PC-9 (cell line): Measurements from ENCODE around the gene CHAD.
"Not testable (repeated sequence)": the region's sequence is repeated elsewhere in the genome, so short reads cannot be mapped to it uniquely, and the experiment has no call there.

Source experiments
- EZH2 ChIP-seq: fragments of 200-600 bp; sonication (generic); IDR thresholded peaks from 2 replicates; pipeline ENCODE4 v1.8.0; 2017; ENCODE audit warnings: antibody characterized with exemption, low read depth
- TF ChIP-seq, protein P1 (sequence below): fragments of 200-600 bp; sonication (generic); conservative IDR thresholded peaks from 2 replicates; pipeline ENCODE4 v1.6.1; 2017; ENCODE audit warnings: mixed run types, antibody characterized with exemption, mild to moderate bottlenecking, moderate library complexity

DNA sequence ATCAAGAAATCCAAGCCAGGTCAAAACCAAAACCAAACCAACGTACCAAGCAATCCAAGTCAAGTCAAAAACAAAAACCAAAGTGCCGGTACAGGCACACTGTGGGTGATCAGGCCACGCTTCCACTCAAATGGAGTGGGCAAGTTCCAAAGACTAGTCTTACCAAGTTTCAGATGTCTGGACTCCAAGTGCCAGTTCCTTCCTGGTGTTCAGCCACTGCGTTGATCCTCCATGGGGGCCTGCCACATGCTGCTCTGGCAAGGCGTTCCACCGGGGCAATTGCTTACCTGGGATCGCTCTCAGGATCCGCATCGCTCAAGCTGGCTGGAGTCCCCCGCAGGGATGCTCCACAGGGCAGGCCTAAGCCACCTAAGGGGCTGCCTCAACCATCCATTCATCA lies 49.1 kb downstream of the CHAD start:
- TF ChIP-seq, protein P1, sequence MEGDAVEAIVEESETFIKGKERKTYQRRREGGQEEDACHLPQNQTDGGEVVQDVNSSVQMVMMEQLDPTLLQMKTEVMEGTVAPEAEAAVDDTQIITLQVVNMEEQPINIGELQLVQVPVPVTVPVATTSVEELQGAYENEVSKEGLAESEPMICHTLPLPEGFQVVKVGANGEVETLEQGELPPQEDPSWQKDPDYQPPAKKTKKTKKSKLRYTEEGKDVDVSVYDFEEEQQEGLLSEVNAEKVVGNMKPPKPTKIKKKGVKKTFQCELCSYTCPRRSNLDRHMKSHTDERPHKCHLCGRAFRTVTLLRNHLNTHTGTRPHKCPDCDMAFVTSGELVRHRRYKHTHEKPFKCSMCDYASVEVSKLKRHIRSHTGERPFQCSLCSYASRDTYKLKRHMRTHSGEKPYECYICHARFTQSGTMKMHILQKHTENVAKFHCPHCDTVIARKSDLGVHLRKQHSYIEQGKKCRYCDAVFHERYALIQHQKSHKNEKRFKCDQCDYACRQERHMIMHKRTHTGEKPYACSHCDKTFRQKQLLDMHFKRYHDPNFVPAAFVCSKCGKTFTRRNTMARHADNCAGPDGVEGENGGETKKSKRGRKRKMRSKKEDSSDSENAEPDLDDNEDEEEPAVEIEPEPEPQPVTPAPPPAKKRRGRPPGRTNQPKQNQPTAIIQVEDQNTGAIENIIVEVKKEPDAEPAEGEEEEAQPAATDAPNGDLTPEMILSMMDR = not testable (repeated sequence)
- not testable (repeated sequence) for TF ChIP-seq EZH2
